Measurements from ENCODE around the gene DERL3. TPM values are rescaled to one million over a fixed set of nuclear protein-coding genes. Genes with fewer than 3 reads are reported as not detected.

DERL3 gene
- total RNA-seq, 2 experiments from 2014 or later, result 5.4 to 7.6 TPM

- Mint-ChIP-seq H3K27me3 (no peaks in the 10 kb centered on the region), H3K4me3 (no peak overlapping the region), H3K4me1 (ENCODE audit: low read depth) (peaks cover 2% of the 10 kb centered on the region), H3K27ac (no peak overlapping the region), H3K36me3 (ENCODE audit: low read depth) (peaks cover 10% of the 10 kb centered on the region), H3K9me3 (no peaks in the 10 kb centered on the region)
- CTCF ChIA-PET, result no interaction called here
- ATAC-seq (no peak), DNase-seq (no peak)
- POLR2A ChIA-PET, result interaction anchor here (0.7 to 0.9 kb wide), 3 partner anchors 8 to 56 kb away, joined by 3 read pairs; partner anchors contain the start of gene SLC2A11
- TF ChIP-seq CTCF (IDR thresholded peaks at IDR 0.05), result no peak
- intact Hi-C loops (cut with micrococcal nuclease), result no loop called here
These were observed 6.4 kb downstream of the DERL3 start for GRCh38 chr22:23832226-23833016.

- POLR2A ChIA-PET, result interaction anchor here (0.7 to 0.9 kb wide), 2 partner anchors 26 to 56 kb away, joined by 3 read pairs; partner anchors contain the start of gene SLC2A11
- H3K36me3 Mint-ChIP-seq (ENCODE audit: low read depth), result peaks cover 10% of the 10 kb centered on the region
- intact Hi-C loops (cut with micrococcal nuclease), result no loop called here
- H3K27me3 Mint-ChIP-seq, result no peaks in the 10 kb centered on the region
- ATAC-seq (no peak), DNase-seq (no peak)
- no peaks in the 10 kb centered on the region for H3K9me3 Mint-ChIP-seq
- no peak for TF ChIP-seq CTCF (IDR thresholded peaks at IDR 0.05)
- H3K4me3 Mint-ChIP-seq, result no peak overlapping the region
- CTCF ChIA-PET, result no interaction called here
- H3K27ac Mint-ChIP-seq, result no peak overlapping the region
- no peaks in the 10 kb centered on the region for H3K4me1 Mint-ChIP-seq (ENCODE audit: low read depth)
These were observed 7.0 kb downstream of the DERL3 start for GRCh38 chr22:23831781-23832180.

GRCh38 chr22:23831261-23831660 is 7.5 kb downstream of the DERL3 start:
- Mint-ChIP-seq H3K27ac (no peak overlapping the region), H3K4me1 (ENCODE audit: low read depth) (peaks cover 2% of the 10 kb centered on the region), H3K36me3 (ENCODE audit: low read depth) (peaks cover 13% of the 10 kb centered on the region), H3K9me3 (no peaks in the 10 kb centered on the region), H3K27me3 (no peaks in the 10 kb centered on the region), H3K4me3 (no peak overlapping the region)
- ATAC-seq, result no peak
- ChIA-PET CTCF (no interaction called here), POLR2A (no interaction called here)
- no peak for DNase-seq
- intact Hi-C loops (cut with micrococcal nuclease), result no loop called here
- no peak for TF ChIP-seq CTCF (IDR thresholded peaks at IDR 0.05)

GRCh38 chr22:23829845-23830372 is 8.9 kb downstream of the DERL3 start:
- ATAC-seq, result no peak
- H3K27ac Mint-ChIP-seq, result no peak overlapping the region

More at GRCh38 chr22:23829845-23830372, 8.9 kb downstream of the DERL3 start:
- DNase-seq, result no peak
- Mint-ChIP-seq H3K9me3 (no peaks in the 10 kb centered on the region), H3K36me3 (ENCODE audit: low read depth) (peaks cover 21% of the 10 kb centered on the region), H3K4me1 (ENCODE audit: low read depth) (peaks cover 2% of the 10 kb centered on the region), H3K27me3 (no peaks in the 10 kb centered on the region), H3K4me3 (no peak overlapping the region)
- POLR2A ChIA-PET, result no interaction called here
- CTCF ChIA-PET, result interaction anchor here (0.9 to 2.5 kb wide), 2 partner anchors 8 to 19 kb away, joined by 3 to 9 read pairs; partner anchors contain the start of gene DERL3
- intact Hi-C loops (cut with micrococcal nuclease), result no loop called here
- no peak for TF ChIP-seq CTCF (IDR thresholded peaks at IDR 0.05)

Measured in activated CD8-positive, alpha-beta T cell treated with anti-CD3 and anti-CD28 coated beads for 36 hours (primary cell).